Measurements from ENCODE around the gene SAMD15.

DNA sequence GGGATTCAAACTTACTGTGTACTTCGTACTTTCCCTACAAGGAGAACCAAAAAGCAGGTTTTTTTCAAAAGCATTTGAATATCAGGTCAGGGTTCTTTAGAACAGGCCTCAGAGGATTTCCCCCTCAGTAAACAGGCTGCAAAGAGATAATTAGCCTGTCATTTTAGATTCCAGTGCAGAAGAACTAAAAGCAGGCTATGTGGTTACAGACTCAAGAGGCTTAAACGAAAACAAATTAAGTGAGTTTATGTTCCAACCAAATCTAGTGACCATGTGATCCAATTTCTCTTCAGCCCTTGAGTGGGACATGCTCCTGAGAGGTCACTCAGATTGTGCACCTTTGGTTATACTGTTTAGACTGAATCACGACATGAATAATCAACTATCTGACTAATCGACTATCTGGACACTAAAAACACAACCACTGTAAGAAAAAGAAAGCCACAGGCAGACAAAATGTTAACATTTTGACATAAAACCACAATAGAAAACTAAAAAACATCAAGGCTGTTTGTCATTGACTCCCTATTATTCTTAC lies 4.8 kb upstream of the SAMD15 start:
- no peak for TF ChIP-seq EZH2phosphoT487 (conservative IDR thresholded peaks at IDR 0.05; ENCODE audit: low read length)
- TF ChIP-seq, protein P1, sequence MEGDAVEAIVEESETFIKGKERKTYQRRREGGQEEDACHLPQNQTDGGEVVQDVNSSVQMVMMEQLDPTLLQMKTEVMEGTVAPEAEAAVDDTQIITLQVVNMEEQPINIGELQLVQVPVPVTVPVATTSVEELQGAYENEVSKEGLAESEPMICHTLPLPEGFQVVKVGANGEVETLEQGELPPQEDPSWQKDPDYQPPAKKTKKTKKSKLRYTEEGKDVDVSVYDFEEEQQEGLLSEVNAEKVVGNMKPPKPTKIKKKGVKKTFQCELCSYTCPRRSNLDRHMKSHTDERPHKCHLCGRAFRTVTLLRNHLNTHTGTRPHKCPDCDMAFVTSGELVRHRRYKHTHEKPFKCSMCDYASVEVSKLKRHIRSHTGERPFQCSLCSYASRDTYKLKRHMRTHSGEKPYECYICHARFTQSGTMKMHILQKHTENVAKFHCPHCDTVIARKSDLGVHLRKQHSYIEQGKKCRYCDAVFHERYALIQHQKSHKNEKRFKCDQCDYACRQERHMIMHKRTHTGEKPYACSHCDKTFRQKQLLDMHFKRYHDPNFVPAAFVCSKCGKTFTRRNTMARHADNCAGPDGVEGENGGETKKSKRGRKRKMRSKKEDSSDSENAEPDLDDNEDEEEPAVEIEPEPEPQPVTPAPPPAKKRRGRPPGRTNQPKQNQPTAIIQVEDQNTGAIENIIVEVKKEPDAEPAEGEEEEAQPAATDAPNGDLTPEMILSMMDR (IDR thresholded peaks at IDR 0.05; ENCODE audit: insufficient read depth, low read length, poor library complexity, severe bottlenecking): no peak

Measured in SU-DHL-6 (cell line).